Adrenal gland (tissue), 12 donors: Measurements from ENCODE around the gene RHBDF2. TPM values are rescaled to one million over a fixed set of nuclear protein-coding genes. Genes with fewer than 3 reads are reported as not detected.

Experiments
- DNase-seq, 7 donors: peaks; one replicate each; pipeline ENCODE4 v3.0.0-alpha.2; 2019 to 2020
- H3K27ac ChIP-seq, 5 donors: fragments of 200-600 bp; sonication (generic) in 4 of 5; 1 replicate in 3 of 5; 2 replicates in 2 of 5; pipeline versions ENCODE4 v1.5.1 to v1.8.0; 2016 to 2020; ENCODE audit warnings: mild to moderate bottlenecking in 1 of 5
- H3K27me3 ChIP-seq: fragments of 200-600 bp; 2 replicates; pipeline ENCODE4 v1.8.0; 2021
- H3K36me3 ChIP-seq, 2 donors: fragments of 200-600 bp; replicated peaks in 1 of 2; 1 replicate in 1 of 2; 2 replicates in 1 of 2; pipeline versions ENCODE4 v1.5.1 to v1.8.0; 2018 to 2022
- H3K4me1 ChIP-seq, 2 donors: fragments of 200-600 bp; replicated peaks in 1 of 2; 1 replicate in 1 of 2; 2 replicates in 1 of 2; pipeline versions ENCODE4 v1.5.1 to v1.8.0; 2018 to 2021
- H3K4me3 ChIP-seq, 4 donors: fragments of 200-600 bp; sonication (generic) in 3 of 4; one replicate each; pipeline ENCODE4 v1.5.1; 2016 to 2018
- H3K9me3 ChIP-seq, 3 donors: fragments of 200-600 bp; sonication (generic) in 1 of 3; replicated peaks in 1 of 3; 1 replicate in 2 of 3; 2 replicates in 1 of 3; pipeline versions ENCODE4 v1.5.1 to v1.8.0; 2016 to 2021
- POLR2A ChIP-seq, 2 donors: fragments of 450-650 bp; IDR thresholded peaks; one replicate each; pipeline ENCODE4 v1.6.1; 2017; ENCODE audit warnings: antibody characterized with exemption in 2 of 2, mild to moderate bottlenecking in 2 of 2, moderate library complexity in 1 of 2
- WGBS, 4 donors: extraction: QIAGEN DNeasy Blood & Tissue Kit in 2 of 4; methylation state at CpG; one replicate each; pipeline versions ENCODE4 v1.1.5 to v1.1.7; 2013 to 2017; 5-methylcytosine and 5-hydroxymethylcytosine counted together
- intact Hi-C, 2 donors: fragments of 100-400 bp; cut with DNase I; formaldehyde crosslinking; loops; one replicate each; pipeline versions ENCODE4 v1.14.1 to v1.15.0; 2022 to 2023
- polyA plus RNA-seq, 3 donors: library from polyadenylated mRNA; stranded (reverse); fragments of 200-250 nt in 2 of 3; fragments of 350-450 nt in 1 of 3; fragmentation: Illumina TruSeq in 1 of 3; extraction: RNeasy Lipid Tissue Mini Kit (QIAGEN cat#74804) in 1 of 3; gene quantifications; one replicate each; pipeline ENCODE4 v1.2.3, GENCODE V29; 2013 to 2014
- total RNA-seq, 9 donors: library from RNA; depleted of rRNA in 4 of 9; stranded (reverse); fragments of >200 nt in 4 of 9; fragments of 120-200 nt in 1 of 9; fragmentation: NEBNext Ultra II Directional in 1 of 9; extraction: Animal tissue kit (Norgen Biotek cat#: 25700) in 1 of 9; gene quantifications; one replicate each; pipeline versions ENCODE4 v1.1.0 to v1.2.4, GENCODE V29; 2013 to 2023
- TF ChIP-seq, protein P1 (sequence below), 6 experiments: fragments of 450-650 bp in 4 of 6; fragments of 200-600 bp in 2 of 6; sonication (generic) in 1 of 6; IDR thresholded peaks; 1 replicate in 5 of 6; 2 replicates in 1 of 6; pipeline versions ENCODE4 v1.5.1 to v1.8.0; 2016 to 2021; ENCODE audit warnings: antibody characterized with exemption in 6 of 6, mild to moderate bottlenecking in 2 of 6, moderate library complexity in 1 of 6
- donor health status: healthy with polysubstance abuse.
- donor health status: Bipolar disorder and iron deficiency.
- donor health status: DM: yes; HTN: yes; CAD: no.
- donor health status: DM: no; HTN: no; CAD: no.
- donor health status: DM: no; HTN: no; CAD: no.
- donor health status: DM: yes; HTN: yes; CAD: no.

The RHBDF2 gene
- total and polyA plus RNA-seq, 12 donors = 4.9 to 156 (median 40.3) TPM

DNA sequence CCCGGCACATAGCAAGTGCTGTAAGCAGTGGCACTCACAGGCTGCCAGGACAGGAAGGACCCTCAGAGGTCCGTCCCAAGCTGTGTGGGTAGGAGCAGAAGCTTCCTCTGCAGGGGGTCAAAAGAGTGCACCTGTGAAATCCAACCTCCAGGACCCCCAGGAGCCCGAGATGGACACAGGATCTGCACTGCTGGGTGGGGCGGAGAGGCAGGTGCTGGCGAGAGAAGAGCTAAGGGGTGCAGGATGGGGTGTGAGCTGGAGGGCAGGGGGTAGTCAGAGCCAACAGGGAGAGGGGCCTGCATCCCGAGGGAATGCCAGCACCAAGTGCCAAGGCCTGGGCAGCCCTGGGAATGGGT lies 34.5 kb downstream of the RHBDF2 start:
- DNase-seq = no peak
- Histone ChIP-seq H3K4me1 (peaks cover 0 to 3% of the 10 kb centered on the region in 2 donors), H3K9me3 (no peaks in the 10 kb centered on the region), H3K4me3 (no peak overlapping the region), H3K27ac (no peak overlapping the region), H3K36me3 (peaks cover 0 to 7% of the 10 kb centered on the region in 2 donors), H3K27me3 (no peaks in the 10 kb centered on the region)
- TF ChIP-seq, protein P1, sequence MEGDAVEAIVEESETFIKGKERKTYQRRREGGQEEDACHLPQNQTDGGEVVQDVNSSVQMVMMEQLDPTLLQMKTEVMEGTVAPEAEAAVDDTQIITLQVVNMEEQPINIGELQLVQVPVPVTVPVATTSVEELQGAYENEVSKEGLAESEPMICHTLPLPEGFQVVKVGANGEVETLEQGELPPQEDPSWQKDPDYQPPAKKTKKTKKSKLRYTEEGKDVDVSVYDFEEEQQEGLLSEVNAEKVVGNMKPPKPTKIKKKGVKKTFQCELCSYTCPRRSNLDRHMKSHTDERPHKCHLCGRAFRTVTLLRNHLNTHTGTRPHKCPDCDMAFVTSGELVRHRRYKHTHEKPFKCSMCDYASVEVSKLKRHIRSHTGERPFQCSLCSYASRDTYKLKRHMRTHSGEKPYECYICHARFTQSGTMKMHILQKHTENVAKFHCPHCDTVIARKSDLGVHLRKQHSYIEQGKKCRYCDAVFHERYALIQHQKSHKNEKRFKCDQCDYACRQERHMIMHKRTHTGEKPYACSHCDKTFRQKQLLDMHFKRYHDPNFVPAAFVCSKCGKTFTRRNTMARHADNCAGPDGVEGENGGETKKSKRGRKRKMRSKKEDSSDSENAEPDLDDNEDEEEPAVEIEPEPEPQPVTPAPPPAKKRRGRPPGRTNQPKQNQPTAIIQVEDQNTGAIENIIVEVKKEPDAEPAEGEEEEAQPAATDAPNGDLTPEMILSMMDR (IDR thresholded peaks at IDR 0.05) = no peak
- TF ChIP-seq POLR2A (IDR thresholded peaks at IDR 0.05) = no peak
- WGBS, 4 donors = 81 to 83% (median 82%) methylated on average over 6 of the region's 6 CpGs
- intact Hi-C loops = loop anchor here (1.0 to 5.0 kb wide), 2 partner anchors 40 to 41 kb away; no protein-coding TSS in a partner anchor

DNA sequence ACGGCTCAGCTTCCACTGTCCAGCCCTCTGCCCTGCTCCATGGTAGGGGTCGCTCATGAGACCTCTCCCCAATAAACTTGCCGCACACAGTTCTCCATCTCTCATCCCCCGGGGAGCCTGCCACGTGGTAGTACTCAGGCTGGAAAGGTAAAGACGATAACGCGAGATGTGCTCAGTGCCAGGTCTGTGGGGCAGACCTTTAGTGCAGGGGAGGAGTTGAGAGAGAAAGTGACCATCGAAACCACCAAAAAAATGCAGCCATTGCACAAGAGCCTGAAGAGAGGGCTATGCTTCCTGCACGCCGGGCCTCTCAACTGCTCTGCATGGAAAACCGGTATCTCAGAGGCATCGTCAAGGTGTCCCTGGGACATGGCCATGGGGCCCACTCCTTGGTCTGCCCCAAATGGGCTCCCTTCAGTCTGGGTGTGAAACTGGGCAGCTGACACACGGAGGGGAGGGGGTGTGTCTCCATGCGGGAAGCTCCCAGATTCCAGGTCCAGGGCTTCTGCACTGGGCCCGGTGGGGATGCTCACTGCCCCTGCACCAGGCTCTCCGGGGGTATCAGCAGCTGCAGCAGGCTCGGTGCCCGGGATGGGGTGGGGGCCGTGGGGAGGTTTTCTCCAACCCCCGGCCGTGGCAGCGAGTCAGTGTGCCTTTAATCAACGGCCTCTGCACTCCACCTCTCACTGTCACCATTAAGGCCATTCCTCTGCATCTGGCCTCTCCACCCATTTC lies 38.5 kb downstream of the RHBDF2 start:
- Histone ChIP-seq H3K27ac (no peak overlapping the region), H3K36me3 (no peaks in the 10 kb centered on the region), H3K9me3 (no peaks in the 10 kb centered on the region), H3K27me3 (no peaks in the 10 kb centered on the region), H3K4me3 (no peak overlapping the region), H3K4me1 (peaks cover 0 to 3% of the 10 kb centered on the region in 2 donors)
- TF ChIP-seq, protein P1 (IDR thresholded peaks at IDR 0.05) = no peak
- TF ChIP-seq POLR2A (IDR thresholded peaks at IDR 0.05) = no peak
- intact Hi-C loops = no loop called here
- 73 to 85% (median 80%) methylated on average over 16 to 24 of the region's 24 CpGs for WGBS, 4 donors
- no peak for DNase-seq

DNA sequence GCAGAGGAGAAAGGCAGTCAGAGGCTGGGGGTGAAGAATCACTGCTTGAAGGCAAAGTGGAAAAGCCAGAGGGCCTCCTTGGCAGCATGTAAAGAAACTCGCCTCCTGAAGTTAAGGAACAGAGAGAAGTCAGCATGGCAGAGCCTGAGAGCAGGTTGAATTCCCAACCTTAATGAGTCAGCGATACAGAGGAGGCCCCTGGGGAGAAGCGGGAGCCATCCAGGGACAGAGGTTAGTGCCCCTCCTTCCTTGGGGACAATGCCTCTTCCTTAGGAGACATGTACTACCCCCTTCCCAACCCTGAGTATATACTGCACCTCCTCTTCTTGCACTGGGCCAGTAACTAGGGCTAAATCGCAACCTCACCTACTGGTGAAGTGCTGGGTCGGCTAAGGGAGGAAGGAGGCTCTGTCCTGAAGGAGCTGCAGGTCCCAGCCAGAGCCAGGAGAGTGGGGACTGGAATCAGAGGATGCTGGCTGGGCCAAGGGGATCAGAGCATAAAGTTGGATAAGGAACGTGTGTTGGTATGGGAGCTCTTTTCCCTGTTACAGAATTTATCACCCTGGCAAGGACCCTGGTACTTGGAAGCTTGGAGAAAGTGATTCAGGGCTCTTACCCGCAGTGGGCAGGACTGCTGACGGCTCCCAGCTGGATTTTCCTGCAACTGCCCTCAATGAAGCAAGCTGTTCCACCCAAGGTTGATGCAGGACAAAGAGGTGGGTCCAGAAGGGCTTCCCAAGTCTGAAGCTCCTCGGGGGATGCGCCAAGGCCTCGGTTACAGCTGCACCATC lies 39.3 kb downstream of the RHBDF2 start:
- intact Hi-C loops = loop anchor here in 1 of 2 donors (2.0 kb wide), 1 partner anchor 55 kb away; no protein-coding TSS in a partner anchor
- no peaks in the 10 kb centered on the region for H3K9me3 ChIP-seq
- H3K27ac ChIP-seq = no peak overlapping the region
- peaks cover 0 to 3% of the 10 kb centered on the region in 2 donors for H3K4me1 ChIP-seq
- no peaks in the 10 kb centered on the region for H3K27me3 ChIP-seq
- WGBS, 4 donors = 82 to 85% (median 84%) methylated on average over 7 to 11 of the region's 11 CpGs
- no peaks in the 10 kb centered on the region for H3K36me3 ChIP-seq
- DNase-seq = no peak
- no peak for TF ChIP-seq POLR2A (IDR thresholded peaks at IDR 0.05)
- TF ChIP-seq, protein P1 (IDR thresholded peaks at IDR 0.05) = no peak
- no peak overlapping the region for H3K4me3 ChIP-seq

DNA sequence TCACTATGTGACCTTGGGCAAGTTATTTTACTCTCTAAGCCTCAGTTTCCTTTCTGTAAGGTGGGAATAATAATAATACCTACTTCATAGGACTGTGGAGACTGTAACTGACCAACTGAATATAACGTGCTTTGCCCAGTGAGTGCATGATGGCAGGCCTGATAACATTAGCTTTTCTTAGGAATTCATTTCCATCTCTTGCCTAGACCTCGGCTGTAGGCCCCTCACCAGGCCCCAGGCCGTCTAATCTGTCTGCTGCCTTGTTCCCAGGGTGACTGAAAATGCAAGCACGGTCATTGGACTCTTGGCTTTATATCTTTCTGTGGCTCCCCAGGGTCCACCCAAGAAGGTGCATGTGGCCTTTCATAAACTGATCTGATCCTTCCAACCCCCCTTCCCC lies 41.5 kb downstream of the RHBDF2 start:
- TF ChIP-seq POLR2A (IDR thresholded peaks at IDR 0.05) = no peak
- TF ChIP-seq, protein P1 (IDR thresholded peaks at IDR 0.05) = no peak
- intact Hi-C loops = loop anchor here (2.0 to 10.0 kb wide), 2 partner anchors 53 to 55 kb away; no protein-coding TSS in a partner anchor
- Histone ChIP-seq H3K36me3 (no peaks in the 10 kb centered on the region), H3K9me3 (no peaks in the 10 kb centered on the region), H3K27me3 (no peaks in the 10 kb centered on the region), H3K4me1 (no peaks in the 10 kb centered on the region), H3K4me3 (no peak overlapping the region), H3K27ac (no peak overlapping the region)
- 64 to 82% (median 73%) methylated on average over 4 of the region's 4 CpGs for WGBS, 4 donors
- no peak for DNase-seq
